Gastrocnemius medialis (tissue), 4 donors: ENCODE results near the gene STAP1. TPM values are rescaled to one million over a fixed set of nuclear protein-coding genes. Genes with fewer than 3 reads are reported as not detected.

Source experiments
- ATAC-seq, 2 donors: fragments of 150-250 bp; one replicate each; pipeline ENCODE4 v1.9.1; 2016
- DNase-seq, 2 donors: peaks; one replicate each; pipeline ENCODE4 v3.0.0-alpha.2; 2019
- H3K27ac ChIP-seq, 4 donors: fragments of 200-600 bp; sonication (generic); 1 replicate in 1 of 4; 2 replicates in 3 of 4; pipeline ENCODE4 v1.5.1; 2016 to 2018; ENCODE audit warnings: mild to moderate bottlenecking in 2 of 4, moderate library complexity in 1 of 4
- H3K27me3 ChIP-seq, 3 donors: fragments of 200-600 bp; sonication (generic) in 2 of 3; 1 replicate in 1 of 3; 2 replicates in 2 of 3; pipeline versions ENCODE4 v1.5.1 to v1.6.0; 2016 to 2019; ENCODE audit warnings: mild to moderate bottlenecking in 1 of 3, moderate library complexity in 1 of 3
- H3K36me3 ChIP-seq, 2 donors: fragments of 200-600 bp; sonication (generic) in 1 of 2; one replicate each; pipeline ENCODE4 v1.5.1; 2017 to 2018
- H3K4me1 ChIP-seq, 2 donors: fragments of 200-600 bp; sonication (generic) in 1 of 2; one replicate each; pipeline ENCODE4 v1.5.1; 2016 to 2017; ENCODE audit warnings: mild to moderate bottlenecking in 2 of 2
- H3K4me3 ChIP-seq, 4 donors: fragments of 200-600 bp; sonication (generic) in 3 of 4; 1 replicate in 1 of 4; 2 replicates in 3 of 4; pipeline ENCODE4 v1.5.1; 2016 to 2019; ENCODE audit warnings: mild to moderate bottlenecking in 2 of 4
- H3K9me3 ChIP-seq, 3 donors: fragments of 200-600 bp; sonication (generic) in 2 of 3; 1 replicate in 1 of 3; 2 replicates in 2 of 3; pipeline ENCODE4 v1.5.1; 2016 to 2019
- POLR2A ChIP-seq, 2 donors: fragments of 450-650 bp; IDR thresholded peaks; one replicate each; pipeline ENCODE4 v1.6.1; 2017; ENCODE audit warnings: antibody characterized with exemption in 2 of 2, mild to moderate bottlenecking in 2 of 2, moderate library complexity in 2 of 2
- in situ Hi-C, 4 donors: fragments of 200-750 bp; cut with MboI; loops; one replicate each; pipeline versions ENCODE4 v1.15.0 to v1.8.0; 2017; ENCODE audit warnings: low sequenced_read_pairs in 4 of 4
- intact Hi-C: fragments of 100-400 bp; cut with DNase I; formaldehyde crosslinking; loops from one replicate; pipeline ENCODE4 v1.15.1; 2023; ENCODE audit warnings: low total_unique reads
- total RNA-seq, 4 donors: library from RNA; depleted of rRNA; stranded (reverse); fragments of >200 nt; gene quantifications; one replicate each; pipeline versions ENCODE4 v1.1.0 to v1.2.3, GENCODE V29; 2016
- TF ChIP-seq, protein P1 (sequence below), 5 experiments: fragments of 450-650 bp in 3 of 5; fragments of 200-600 bp in 2 of 5; sonication (generic) in 2 of 5; IDR thresholded peaks in 4 of 5; conservative IDR thresholded peaks in 1 of 5; 1 replicate in 4 of 5; 2 replicates in 1 of 5; pipeline ENCODE4 v1.5.1; 2016 to 2019; ENCODE audit warnings: antibody characterized with exemption in 5 of 5, mild to moderate bottlenecking in 3 of 5, moderate library complexity in 3 of 5

STAP1 gene
- total RNA-seq, 4 donors from 2014 or later: not detected

DNA sequence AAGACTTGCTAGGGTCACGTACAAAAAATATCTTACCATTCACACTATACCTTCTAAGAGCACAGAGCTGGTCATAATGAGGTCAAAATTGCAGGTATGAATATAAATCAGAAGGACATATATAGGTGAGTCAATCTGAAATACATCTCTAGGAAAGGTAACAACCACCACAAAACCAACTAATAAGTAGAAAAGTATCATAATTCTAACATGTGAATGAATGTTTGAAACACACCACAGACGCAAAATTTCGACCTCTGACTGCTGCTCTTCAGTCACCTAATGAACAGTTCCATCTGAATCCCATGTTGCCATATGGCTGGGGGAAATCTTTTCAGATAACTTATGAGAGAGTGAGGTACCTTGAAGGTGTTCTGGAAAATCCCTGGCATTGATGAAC lies 22.1 kb downstream of the STAP1 start:
- Histone ChIP-seq H3K27ac (no peak overlapping the region), H3K4me1 (no peaks in the 10 kb centered on the region), H3K36me3 (no peaks in the 10 kb centered on the region), H3K27me3 (no peaks in the 10 kb centered on the region), H3K4me3 (no peak overlapping the region), H3K9me3 (no peaks in the 10 kb centered on the region)
- intact Hi-C loops (no loop called here), in situ Hi-C loops (no loop called here)
- no peak for DNase-seq
- TF ChIP-seq, protein P1, sequence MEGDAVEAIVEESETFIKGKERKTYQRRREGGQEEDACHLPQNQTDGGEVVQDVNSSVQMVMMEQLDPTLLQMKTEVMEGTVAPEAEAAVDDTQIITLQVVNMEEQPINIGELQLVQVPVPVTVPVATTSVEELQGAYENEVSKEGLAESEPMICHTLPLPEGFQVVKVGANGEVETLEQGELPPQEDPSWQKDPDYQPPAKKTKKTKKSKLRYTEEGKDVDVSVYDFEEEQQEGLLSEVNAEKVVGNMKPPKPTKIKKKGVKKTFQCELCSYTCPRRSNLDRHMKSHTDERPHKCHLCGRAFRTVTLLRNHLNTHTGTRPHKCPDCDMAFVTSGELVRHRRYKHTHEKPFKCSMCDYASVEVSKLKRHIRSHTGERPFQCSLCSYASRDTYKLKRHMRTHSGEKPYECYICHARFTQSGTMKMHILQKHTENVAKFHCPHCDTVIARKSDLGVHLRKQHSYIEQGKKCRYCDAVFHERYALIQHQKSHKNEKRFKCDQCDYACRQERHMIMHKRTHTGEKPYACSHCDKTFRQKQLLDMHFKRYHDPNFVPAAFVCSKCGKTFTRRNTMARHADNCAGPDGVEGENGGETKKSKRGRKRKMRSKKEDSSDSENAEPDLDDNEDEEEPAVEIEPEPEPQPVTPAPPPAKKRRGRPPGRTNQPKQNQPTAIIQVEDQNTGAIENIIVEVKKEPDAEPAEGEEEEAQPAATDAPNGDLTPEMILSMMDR (IDR thresholded peaks at IDR 0.05 in 4 of 5, conservative IDR thresholded peaks at IDR 0.05 in 1 of 5): no peak
- no peak for TF ChIP-seq POLR2A (IDR thresholded peaks at IDR 0.05)
- no peak for ATAC-seq

DNA sequence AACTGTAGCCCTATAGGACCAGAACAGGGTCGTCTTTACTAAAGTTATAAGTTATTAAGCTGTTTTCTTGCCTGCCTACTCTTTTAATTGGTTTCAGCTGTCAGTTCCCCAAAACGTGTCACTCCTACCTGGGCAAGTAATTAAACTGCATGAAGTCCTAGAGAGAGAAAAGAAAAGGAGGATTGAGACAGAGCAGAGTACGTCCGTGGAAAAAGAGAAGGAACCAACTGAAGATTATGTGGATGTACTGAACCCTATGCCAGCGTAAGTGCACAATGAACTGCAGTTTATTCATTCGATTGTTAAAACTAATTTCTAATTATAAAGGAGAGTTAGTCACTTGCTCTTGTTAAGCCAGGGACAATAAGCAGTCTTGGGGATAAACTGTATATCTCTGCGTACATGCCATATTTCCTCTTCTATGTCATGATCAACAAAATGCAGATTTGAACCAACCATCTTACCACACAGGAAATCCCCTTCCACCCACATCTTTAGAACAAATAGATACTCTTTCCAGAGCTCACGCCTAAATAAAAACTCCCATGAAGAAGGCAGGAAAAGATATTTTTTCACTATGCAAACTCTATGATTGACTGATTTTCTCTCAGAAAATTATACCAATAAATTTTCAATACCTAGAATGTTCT lies 22.8 kb downstream of the STAP1 start:
- Histone ChIP-seq H3K27ac (no peak overlapping the region), H3K4me1 (no peaks in the 10 kb centered on the region), H3K36me3 (no peaks in the 10 kb centered on the region), H3K9me3 (no peaks in the 10 kb centered on the region), H3K4me3 (no peak overlapping the region), H3K27me3 (no peaks in the 10 kb centered on the region)
- in situ Hi-C loops: no loop called here
- intact Hi-C loops: no loop called here
- ATAC-seq: no peak
- TF ChIP-seq, protein P1 (IDR thresholded peaks at IDR 0.05 in 4 of 5, conservative IDR thresholded peaks at IDR 0.05 in 1 of 5): no peak
- no peak for TF ChIP-seq POLR2A (IDR thresholded peaks at IDR 0.05)
- DNase-seq: no peak

DNA sequence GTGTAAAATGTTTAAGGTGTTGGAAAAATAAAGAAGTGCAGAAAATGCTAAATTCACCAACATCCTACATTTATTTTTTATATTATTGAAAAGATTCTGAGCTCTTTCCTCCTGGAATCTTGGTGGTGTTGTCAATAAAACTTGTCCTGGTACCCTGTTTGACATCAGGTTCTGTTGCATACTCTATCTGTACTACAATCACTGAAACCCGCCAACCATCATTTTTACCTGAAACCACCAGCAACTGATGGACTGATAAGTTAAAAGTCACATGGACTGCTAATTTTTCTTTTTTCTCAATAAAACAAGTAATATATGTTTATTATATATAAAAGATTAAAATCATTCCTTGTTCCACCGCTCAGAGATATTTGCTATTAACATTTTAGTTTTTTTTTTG lies 23.4 kb downstream of the STAP1 start:
- Histone ChIP-seq H3K27me3 (no peaks in the 10 kb centered on the region), H3K9me3 (no peaks in the 10 kb centered on the region), H3K4me3 (no peak overlapping the region), H3K4me1 (no peaks in the 10 kb centered on the region), H3K27ac (no peak overlapping the region), H3K36me3 (no peaks in the 10 kb centered on the region)
- ATAC-seq: no peak
- in situ Hi-C loops: no loop called here
- no peak for TF ChIP-seq POLR2A (IDR thresholded peaks at IDR 0.05)
- TF ChIP-seq, protein P1 (IDR thresholded peaks at IDR 0.05 in 4 of 5, conservative IDR thresholded peaks at IDR 0.05 in 1 of 5): no peak
- intact Hi-C loops: no loop called here
- DNase-seq: no peak

DNA sequence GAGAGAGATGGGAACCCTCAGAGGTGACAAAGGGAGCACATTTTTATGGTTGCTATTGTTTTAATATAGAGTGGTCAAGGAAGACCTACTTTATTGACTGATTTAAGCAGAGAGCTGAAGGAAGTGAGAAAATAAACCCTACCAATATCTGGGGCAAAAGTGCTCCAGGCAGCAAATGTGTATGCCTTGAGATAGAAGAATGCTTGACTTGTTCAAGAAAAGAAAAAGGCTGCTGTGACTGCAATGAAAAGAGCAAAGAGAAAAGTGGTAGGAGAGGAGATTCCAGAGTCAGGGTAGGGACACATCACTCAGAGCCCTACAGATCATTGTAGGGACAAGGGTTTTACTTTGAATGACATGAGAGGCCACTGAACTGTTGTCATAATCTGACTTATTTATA lies 26.0 kb downstream of the STAP1 start:
- Histone ChIP-seq H3K36me3 (no peaks in the 10 kb centered on the region), H3K4me1 (no peaks in the 10 kb centered on the region), H3K27ac (no peak overlapping the region), H3K27me3 (no peaks in the 10 kb centered on the region), H3K4me3 (no peak overlapping the region), H3K9me3 (no peaks in the 10 kb centered on the region)
- intact Hi-C loops: no loop called here
- no peak for DNase-seq
- TF ChIP-seq, protein P1 (IDR thresholded peaks at IDR 0.05 in 4 of 5, conservative IDR thresholded peaks at IDR 0.05 in 1 of 5): no peak
- TF ChIP-seq POLR2A (IDR thresholded peaks at IDR 0.05): no peak
- in situ Hi-C loops: no loop called here
- no peak for ATAC-seq

DNA sequence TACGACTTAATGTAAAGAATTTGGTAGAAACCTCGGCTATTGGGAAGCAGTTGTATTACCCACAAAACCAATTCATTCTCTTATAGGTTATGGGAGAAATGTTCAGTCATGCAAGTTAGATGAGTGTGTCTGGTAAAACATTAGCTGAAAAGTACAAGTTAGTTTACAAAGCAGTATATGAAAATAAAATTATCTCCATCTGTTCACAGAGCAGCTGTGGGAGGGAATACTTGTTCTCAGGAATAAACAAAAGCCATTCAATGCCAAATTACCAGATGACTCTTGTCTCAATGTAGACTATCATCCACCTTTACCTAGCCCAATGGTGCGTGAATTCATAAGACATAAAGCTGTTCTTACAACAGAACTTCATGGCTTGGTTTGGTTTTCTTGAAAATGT lies 28.6 kb downstream of the STAP1 start:
- TF ChIP-seq, protein P1 (IDR thresholded peaks at IDR 0.05 in 4 of 5, conservative IDR thresholded peaks at IDR 0.05 in 1 of 5): no peak
- TF ChIP-seq POLR2A (IDR thresholded peaks at IDR 0.05): no peak
- Histone ChIP-seq H3K27me3 (no peaks in the 10 kb centered on the region), H3K4me1 (no peaks in the 10 kb centered on the region), H3K27ac (no peak overlapping the region), H3K36me3 (no peaks in the 10 kb centered on the region), H3K4me3 (no peak overlapping the region), H3K9me3 (no peaks in the 10 kb centered on the region)
- in situ Hi-C loops: no loop called here
- ATAC-seq (no peak), DNase-seq (no peak)
- intact Hi-C loops: no loop called here
